GM18517 (cell line): ENCODE results near the gene P4HB.

ENCODE experiments used
- ATAC-seq: cut with Tn5 transposase; IDR thresholded peaks from one replicate; pipeline ENCODE4 v1.9.1; 2021; ENCODE audit warnings: mild to moderate bottlenecking, moderate library complexity; ENCODE audit not compliant: unreplicated experiment

The P4HB gene

GRCh38 chr17:81813371-81813684, 47.0 kb downstream of the P4HB start:
- ATAC-seq = no peak

DNA sequence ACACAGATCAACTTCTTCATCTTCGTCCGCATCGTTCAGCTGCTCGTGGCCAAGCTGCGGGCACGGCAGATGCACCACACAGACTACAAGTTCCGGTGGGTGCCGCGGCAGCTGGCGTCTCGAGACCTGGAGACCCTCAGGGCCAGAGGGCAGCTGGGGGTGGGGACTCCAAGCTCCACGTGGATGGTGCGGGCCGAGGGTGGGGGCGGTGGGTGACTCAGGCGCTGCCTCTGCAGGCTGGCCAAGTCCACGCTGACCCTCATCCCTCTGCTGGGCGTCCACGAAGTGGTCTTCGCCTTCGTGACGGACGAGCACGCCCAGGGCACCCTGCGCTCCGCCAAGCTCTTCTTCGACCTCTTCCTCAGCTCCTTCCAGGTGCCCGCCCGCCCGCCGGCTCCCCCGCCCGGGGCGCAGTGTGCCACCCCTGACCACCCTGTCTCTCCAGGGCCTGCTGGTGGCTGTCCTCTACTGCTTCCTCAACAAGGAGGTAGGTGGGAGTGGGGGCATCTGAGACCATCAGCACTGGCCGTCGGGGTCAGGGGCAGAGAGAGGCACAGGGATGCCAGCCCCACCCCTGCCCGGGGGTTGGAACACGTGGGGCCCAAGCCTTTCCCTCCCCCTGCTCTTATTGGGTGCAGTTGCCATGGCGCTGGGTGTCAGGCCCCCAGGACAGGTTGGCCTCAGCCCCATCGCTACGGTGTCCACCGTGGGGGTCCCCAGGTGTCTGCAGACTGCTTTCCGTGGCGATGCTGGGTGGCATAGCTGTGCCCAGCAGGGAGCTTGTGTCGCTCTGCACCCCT, 47.6 kb downstream of the P4HB start:
- no peak for ATAC-seq

DNA sequence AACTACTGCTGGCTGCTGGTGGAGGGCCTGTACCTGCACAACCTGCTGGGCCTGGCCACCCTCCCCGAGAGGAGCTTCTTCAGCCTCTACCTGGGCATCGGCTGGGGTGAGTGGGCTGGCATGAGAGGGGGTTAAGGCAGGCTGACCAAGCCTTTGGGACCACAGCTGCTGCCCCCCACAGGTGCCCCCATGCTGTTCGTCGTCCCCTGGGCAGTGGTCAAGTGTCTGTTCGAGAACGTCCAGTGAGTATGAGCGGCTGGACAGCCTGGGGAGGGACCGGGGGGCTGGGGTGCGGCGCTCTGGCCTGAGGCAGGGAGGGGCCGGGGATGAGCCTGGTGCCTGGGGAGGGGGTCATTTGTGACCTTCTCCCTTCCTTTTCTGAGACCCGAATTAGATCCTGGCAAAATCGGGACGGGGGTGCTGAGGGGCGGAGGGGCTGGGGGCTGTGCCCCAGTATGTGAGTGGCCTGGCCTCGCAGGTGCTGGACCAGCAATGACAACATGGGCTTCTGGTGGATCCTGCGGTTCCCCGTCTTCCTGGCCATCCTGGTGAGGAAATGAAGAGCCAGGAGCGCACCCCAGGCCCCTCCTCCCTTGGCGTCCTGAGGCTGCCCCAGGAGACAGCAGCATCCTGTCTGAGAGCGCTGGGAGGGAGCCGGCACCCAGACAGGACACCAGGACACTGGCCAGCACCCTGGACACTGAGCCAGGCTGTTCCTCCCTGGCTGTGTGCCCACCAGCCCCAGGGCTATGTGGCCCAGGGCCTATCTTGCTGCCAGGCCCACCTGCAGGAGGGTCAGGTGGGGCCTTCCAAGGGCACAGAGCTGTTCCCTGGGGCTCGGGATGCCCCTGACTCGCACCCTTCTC, 48.4 kb downstream of the P4HB start:
- ATAC-seq = no peak

DNA sequence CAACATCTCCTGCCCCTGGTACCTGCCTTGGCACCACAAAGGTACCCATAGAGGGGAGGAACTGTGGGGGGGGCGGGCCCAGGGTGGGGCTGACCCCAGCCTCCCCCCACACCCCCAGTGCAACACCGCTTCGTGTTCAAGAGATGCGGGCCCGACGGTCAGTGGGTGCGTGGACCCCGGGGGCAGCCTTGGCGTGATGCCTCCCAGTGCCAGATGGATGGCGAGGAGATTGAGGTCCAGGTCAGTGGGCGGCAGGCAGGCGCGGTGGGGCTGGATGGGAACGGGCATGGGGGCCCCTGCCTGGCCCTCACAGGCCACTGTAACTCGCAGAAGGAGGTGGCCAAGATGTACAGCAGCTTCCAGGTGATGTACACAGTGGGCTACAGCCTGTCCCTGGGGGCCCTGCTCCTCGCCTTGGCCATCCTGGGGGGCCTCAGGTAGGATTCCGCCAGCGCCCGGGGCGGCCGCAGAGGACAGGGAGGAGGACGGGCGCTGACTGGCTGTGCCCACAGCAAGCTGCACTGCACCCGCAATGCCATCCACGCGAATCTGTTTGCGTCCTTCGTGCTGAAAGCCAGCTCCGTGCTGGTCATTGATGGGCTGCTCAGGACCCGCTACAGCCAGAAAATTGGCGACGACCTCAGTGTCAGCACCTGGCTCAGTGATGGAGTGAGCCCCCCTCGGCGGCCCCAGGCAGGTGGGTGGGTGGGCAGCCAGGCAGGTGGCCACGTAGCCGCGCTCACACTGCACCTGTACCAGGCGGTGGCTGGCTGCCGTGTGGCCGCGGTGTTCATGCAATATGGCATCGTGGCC, 49.2 kb downstream of the P4HB start:
- ATAC-seq = no peak

DNA sequence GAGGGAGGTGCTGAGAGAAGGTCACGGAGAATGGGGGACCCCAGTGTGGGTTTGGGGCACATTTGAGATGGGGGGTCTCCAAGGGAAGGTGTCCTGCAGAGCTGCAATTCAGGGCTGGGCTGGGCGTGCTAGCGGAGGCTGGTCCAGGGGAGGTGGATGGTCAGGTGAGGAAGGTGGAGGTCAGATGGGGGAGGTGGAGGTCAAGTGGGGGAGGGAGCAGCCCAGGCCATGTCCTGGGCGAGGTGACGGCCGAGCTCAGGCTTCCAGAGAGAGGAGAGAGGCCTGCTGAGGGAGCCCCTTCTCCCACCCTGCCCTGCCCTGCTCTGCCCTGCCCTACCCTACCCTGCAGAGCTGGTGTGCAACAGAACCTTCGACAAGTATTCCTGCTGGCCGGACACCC, 49.9 kb downstream of the P4HB start:
- no peak for ATAC-seq

DNA sequence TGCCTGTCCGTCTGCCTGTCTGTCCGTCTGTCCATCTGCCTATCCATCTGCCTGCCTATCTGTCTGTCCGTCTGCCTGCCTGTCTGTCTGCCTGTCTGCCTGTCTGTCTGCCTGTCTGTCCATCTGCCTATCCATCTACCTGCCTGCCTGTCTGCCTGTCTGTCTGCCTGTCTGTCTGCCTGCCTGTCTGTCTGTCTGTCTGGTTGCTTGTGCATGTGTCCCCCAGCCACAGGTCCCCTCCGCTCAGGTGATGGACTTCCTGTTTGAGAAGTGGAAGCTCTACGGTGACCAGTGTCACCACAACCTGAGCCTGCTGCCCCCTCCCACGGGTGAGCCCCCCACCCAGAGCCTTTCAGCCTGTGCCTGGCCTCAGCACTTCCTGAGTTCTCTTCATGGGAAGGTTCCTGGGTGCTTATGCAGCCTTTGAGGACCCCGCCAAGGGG, 50.8 kb downstream of the P4HB start:
- ATAC-seq = no peak

DNA sequence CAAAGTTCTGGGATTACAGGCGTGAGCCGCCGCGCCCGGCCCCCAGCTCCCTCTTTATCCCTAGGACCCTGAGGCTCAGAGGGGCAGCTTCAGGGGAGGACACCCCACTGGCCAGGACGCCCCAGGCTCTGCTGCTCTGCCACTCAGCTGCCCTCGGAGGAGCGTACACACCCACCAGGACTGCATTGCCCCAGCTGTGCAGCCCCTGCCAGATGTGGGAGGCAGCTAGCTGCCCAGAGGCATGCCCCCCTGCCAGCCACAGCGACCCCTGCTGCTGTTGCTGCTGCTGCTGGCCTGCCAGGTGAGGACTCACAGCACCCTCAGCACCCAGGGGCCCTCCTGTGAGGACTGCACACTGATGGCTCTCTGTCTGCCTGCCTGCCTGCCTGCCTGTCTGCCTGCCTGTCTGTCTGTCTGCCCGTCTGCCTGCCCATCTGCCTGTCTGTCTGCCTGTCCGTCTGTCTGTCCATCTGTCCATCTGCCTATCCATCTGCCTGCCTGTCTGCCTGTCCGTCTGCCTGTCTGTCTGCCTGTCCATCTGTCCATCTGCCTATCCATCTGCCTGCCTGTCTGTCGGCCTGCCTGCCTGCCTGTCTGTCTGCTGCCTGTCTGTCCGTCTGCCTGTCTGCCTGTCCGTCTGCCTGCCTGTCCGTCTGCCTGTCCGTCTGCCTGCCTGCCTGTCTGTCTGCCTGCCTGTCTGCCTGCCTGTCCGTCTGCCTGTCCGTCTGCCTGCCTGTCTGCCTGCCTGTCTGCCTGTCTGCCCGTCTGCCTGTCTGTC, 51.4 kb downstream of the P4HB start:
- no peak for ATAC-seq

DNA sequence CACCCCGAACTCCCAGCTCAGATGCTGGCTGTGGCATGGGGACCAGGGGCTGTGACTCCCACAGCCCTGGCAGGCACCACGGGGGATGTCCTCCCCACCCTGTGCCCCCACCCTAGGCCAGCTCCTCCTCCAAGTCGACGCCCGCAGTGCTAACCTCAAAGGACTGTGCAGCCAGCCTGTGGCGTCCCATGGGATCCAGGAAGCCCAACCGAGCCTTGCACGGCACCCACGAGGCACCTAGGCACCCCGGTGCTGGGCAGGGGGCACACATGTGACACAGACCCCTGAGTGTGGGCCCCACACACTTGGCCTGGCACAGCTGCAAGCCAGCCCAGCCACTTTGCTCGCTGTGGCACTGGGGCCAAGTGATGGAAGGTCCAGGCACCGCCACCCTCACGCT, 52.5 kb downstream of the P4HB start:
- no peak for ATAC-seq

GRCh38 chr17:81807210-81807719, 53.1 kb downstream of the P4HB start:
- no peak for ATAC-seq

DNA sequence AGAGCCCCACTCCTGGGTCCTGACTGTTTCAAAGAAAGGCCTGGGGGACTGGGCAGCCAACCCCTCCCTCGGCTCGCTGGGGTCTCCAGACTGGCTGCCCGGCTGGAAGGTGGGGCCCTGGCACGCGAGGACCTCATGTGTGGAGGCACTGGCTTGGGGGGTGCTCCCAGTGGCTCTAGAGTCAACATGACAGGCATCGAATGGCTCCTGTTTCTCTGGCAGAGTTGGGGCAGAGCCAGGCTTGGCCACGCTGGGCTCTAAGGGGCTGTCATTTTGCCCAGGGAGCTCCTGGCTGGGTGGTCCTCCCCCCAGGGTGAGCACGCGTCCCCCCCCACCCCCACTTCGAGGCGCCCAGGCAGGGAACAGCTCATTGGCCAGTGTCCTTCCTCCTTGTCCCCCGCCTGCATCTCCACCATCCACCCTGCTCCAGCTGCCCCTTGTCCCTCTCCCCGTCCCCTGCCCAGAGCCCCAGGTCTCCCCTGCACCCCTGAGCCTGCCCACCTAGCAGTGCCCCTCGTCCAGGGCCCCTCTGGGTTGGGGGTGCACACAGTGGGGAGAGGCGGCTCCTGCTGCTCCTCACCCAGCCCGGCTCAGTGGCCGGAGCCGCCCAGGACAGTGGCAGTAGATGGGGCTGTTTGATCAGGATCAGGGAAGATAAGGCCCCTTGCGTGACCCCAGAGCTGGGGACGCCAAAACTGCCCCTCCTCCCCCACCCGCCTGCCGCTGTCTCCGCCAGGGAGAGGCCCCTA, 53.7 kb downstream of the P4HB start:
- ATAC-seq = no peak

DNA sequence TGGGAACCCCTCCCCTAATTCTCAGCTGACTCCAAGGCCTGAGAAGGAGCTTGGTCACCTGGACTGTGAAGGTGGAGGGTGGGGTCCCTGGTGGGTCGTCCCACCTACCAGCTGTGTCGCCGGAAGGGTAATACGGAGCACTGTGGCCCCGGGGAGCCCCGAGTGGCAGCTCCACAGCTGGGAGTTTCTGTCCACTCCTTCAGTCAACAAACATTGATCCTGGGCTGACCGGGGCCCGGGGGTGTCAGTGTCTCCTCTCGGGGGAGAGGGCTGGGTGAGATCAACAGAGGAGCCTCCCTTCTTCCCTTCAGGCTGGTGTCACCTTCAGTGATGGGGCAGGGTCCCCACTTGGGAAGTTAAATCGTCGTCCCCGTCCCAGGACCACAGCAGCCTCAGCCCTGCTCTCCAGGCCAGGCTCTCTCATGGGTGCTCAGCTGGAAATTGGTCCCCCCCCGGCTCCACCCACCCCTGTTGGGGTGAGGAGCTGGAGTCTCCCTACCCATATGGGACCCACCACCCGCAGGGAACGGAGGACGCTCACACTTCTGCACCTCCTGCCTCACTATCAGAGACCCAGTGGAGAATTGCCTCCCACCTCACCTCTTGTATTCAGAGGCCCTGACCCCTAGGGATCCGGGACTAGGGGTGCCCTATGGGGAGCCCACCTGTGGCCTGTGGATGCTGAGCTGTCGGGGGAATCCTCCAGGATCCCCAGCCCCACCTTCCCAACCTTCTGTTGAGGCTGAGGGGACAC, 54.5 kb downstream of the P4HB start:
- ATAC-seq = no peak

GRCh38 chr17:81804559-81805399, 55.6 kb downstream of the P4HB start:
- ATAC-seq = no peak

GRCh38 chr17:81803728-81804558, 56.4 kb downstream of the P4HB start, which contains the start of gene GCGR:
Gene GCGR (plus strand): TSS chr17:81804150. CDS start chr17:81809019, 4,869 bp downstream.
- ATAC-seq = no peak

DNA sequence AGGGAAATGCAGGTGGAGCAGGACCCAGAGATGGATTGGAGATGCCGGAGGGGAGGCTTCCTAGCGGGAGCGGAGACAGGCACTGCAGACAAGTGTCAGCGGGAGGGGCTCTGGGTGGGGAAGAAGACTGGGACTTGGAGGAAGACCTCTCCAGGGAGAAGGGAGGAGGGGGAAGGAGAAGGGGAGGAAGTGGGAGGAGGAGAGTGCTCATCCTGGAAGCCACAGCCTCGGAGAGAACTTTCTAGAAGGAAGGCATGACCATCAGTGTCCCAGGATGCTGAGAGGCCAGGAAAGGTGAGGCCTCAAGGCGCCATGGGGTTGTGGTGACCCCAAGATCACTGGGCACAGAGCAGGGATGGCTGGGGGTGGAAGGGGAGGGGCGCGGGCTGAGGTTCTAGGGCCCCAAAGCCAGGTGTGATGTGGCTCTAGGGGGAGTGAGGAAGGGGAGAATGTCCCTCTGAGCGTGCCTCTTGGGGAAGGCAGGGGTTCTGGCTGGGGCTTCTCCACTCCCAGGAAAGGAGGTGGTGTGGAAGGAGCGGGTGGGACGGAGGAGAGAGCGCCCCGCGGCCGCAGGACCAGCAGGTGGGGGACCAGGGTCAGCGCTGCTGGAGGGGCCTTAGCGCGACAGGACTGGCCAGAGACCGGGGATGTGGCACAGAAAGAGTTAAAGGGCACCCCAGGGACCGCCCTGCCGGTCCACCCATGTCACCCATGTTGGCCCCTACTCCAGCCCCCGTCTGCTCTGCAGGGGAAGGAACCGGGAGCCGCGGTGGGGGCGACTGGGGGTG, 57.3 kb downstream of the P4HB start:
- ATAC-seq = no peak

GRCh38 chr17:81802048-81802758, 58.1 kb downstream of the P4HB start:
- no peak for ATAC-seq

DNA sequence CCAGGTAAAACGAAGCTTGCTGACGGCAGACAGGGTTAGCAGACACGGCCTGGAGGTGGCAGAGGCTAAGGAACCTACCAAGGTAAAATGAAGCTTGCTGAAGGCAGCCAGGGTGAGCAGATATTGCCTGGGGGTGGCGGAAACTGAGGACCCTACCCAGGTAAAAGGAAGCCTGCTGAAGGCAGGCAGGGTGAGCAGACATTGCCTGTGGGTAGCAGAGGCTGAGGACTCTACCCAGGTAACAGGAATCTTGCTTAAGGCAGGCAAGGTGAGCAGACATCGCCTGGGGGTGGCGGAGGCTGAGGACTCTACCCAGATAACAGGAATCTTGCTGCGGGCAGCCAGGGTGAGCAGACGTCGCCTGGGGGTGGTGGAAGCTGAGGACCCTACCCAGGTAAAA, 59.0 kb downstream of the P4HB start:
- ATAC-seq = no peak
